ENCODE measurements around the gene FBXO33. TPM values are rescaled to one million over a fixed set of nuclear protein-coding genes. Genes with fewer than 3 reads are reported as not detected.
A peak's percentile ranks its signal among the peaks of the same experiment; 100 is the strongest.

Gene FBXO33
- total RNA-seq, 1 experiment from 2014 or later = 9.5 TPM

GRCh38 chr14:39432619-39433451 lies 602 bp upstream of the FBXO33 start:
- intact Hi-C loops (cut with micrococcal nuclease; ENCODE audit: unreplicated experiment) = no loop called here
- H3K4me1 ChIP-seq (ENCODE audit: insufficient read depth, low read length, poor library complexity, severe bottlenecking) = peaks cover 17% of the 10 kb centered on the region
- no TSS peak for BruUV-seq (replicated peaks)
- no peaks in the 10 kb centered on the region for H3K9me3 ChIP-seq (ENCODE audit: low read depth, low read length, poor library complexity, severe bottlenecking)
- no peaks in the 10 kb centered on the region for H3K36me3 ChIP-seq (ENCODE audit: insufficient read depth, low read length, poor library complexity, severe bottlenecking)
- peak overlapping the region; percentile 89 for H3K4me3 ChIP-seq (ENCODE audit: low read depth, low read length, poor library complexity, severe bottlenecking)
- H3K27me3 ChIP-seq (replicated peaks; ENCODE audit: insufficient read depth, low read depth, low read length, poor library complexity) = no peaks in the 10 kb centered on the region
- peak overlapping the region; percentile 91 for H3K27ac ChIP-seq (ENCODE audit: low read depth, low read length, poor library complexity, severe bottlenecking)
- POLR2A ChIA-PET (ENCODE audit: low non-redundant PET) = interaction anchor here (0.6 kb wide), 1 partner anchor 263 kb away, joined by 3 read pairs; the partner anchor contains the start of gene TRAPPC6B
- peak; percentile 83 for DNase-seq (ENCODE audit: low spot score)
- CTCF ChIA-PET = interaction anchor here (0.6 kb wide), 1 partner anchor 92 kb away, joined by 3 read pairs; no protein-coding TSS in a partner anchor
- TF ChIP-seq EZH2 (IDR thresholded peaks at IDR 0.05; ENCODE audit: borderline replicate concordance, low read depth, low read length, poor library complexity, severe bottlenecking) (no peak), CTCF (conservative IDR thresholded peaks at IDR 0.05; ENCODE audit: low read depth, low read length) (peak; percentile 36; the same call in 1 of the 2 replicates)

DNA sequence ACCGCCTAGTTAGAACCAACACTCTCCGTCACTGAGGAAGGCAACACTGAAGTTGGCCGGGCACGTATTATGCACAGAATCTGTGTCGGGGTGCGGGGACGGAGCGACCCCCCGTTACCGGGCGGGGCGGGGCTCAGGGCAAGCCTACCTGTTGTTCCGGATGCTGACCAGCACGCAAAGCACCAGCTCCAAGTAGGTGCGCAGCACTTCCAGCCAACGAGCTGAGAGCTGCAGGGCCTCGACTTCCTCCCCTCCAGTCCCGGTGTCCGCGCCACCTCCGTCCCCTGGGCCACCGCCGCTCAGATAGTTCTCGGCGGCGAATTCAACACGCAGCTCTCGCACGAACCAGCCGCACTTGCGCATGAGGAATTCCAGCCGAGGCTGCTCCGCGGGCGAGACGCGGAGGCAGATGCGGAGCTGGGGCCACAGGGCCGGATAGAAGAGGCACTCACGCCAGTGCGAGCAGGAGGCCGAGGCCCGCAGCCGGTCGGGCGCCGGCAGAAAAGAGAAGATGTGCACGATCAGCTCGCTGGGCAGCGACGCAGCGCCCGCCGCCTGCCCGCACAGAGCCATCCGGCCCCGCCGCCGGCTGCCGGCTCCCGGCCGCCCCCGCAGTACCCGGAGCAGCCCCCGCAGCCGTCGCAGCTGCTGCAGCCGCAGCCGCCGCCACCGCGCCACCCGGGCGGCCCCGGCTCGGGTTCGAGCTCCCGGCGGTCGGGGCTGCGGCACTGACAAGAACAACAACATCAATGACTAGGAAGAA lies 636 bp downstream of the FBXO33 start:
- intact Hi-C loops (cut with micrococcal nuclease; ENCODE audit: unreplicated experiment) = no loop called here
- no TSS peak for BruUV-seq (replicated peaks)
- peak overlapping the region; percentile 100 for H3K27ac ChIP-seq (ENCODE audit: low read depth, low read length, poor library complexity, severe bottlenecking)
- H3K27me3 ChIP-seq (replicated peaks; ENCODE audit: insufficient read depth, low read depth, low read length, poor library complexity) = no peaks in the 10 kb centered on the region
- peak; percentile 48 for DNase-seq (ENCODE audit: low spot score)
- peak overlapping the region; percentile 89 for H3K4me3 ChIP-seq (ENCODE audit: low read depth, low read length, poor library complexity, severe bottlenecking)
- H3K4me1 ChIP-seq (ENCODE audit: insufficient read depth, low read length, poor library complexity, severe bottlenecking) = peaks cover 22% of the 10 kb centered on the region
- H3K36me3 ChIP-seq (ENCODE audit: insufficient read depth, low read length, poor library complexity, severe bottlenecking) = no peaks in the 10 kb centered on the region
- POLR2A ChIA-PET (ENCODE audit: low non-redundant PET) = interaction anchor here (0.6 kb wide), 1 partner anchor 14 kb away, joined by 5 read pairs; no protein-coding TSS in a partner anchor
- no peak for TF ChIP-seq CTCF (conservative IDR thresholded peaks at IDR 0.05; ENCODE audit: low read depth, low read length)
- no peak for TF ChIP-seq EZH2 (IDR thresholded peaks at IDR 0.05; ENCODE audit: borderline replicate concordance, low read depth, low read length, poor library complexity, severe bottlenecking)
- CTCF ChIA-PET = no interaction called here
- H3K9me3 ChIP-seq (ENCODE audit: low read depth, low read length, poor library complexity, severe bottlenecking) = no peaks in the 10 kb centered on the region

- peaks cover 22% of the 10 kb centered on the region for H3K4me1 ChIP-seq (ENCODE audit: insufficient read depth, low read length, poor library complexity, severe bottlenecking)
- H3K4me3 ChIP-seq (ENCODE audit: low read depth, low read length, poor library complexity, severe bottlenecking) = peak overlapping the region; percentile 89
- H3K36me3 ChIP-seq (ENCODE audit: insufficient read depth, low read length, poor library complexity, severe bottlenecking) = no peaks in the 10 kb centered on the region
- H3K9me3 ChIP-seq (ENCODE audit: low read depth, low read length, poor library complexity, severe bottlenecking) = no peaks in the 10 kb centered on the region
- intact Hi-C loops (cut with micrococcal nuclease; ENCODE audit: unreplicated experiment) = no loop called here
- H3K27me3 ChIP-seq (replicated peaks; ENCODE audit: insufficient read depth, low read depth, low read length, poor library complexity) = no peaks in the 10 kb centered on the region
- DNase-seq (ENCODE audit: low spot score) = peak; percentile 25
- peak overlapping the region; percentile 100 for H3K27ac ChIP-seq (ENCODE audit: low read depth, low read length, poor library complexity, severe bottlenecking)
- POLR2A ChIA-PET (ENCODE audit: low non-redundant PET) = no interaction called here
- TSS peak; percentile 37 for BruUV-seq (replicated peaks)
- TF ChIP-seq CTCF (conservative IDR thresholded peaks at IDR 0.05; ENCODE audit: low read depth, low read length) (no peak), EZH2 (IDR thresholded peaks at IDR 0.05; ENCODE audit: borderline replicate concordance, low read depth, low read length, poor library complexity, severe bottlenecking) (no peak)
- CTCF ChIA-PET = no interaction called here
These were observed 1.3 kb downstream of the FBXO33 start for GRCh38 chr14:39430762-39431415.
